Kidney glomerular epithelial cell (primary cell): ENCODE measurements around the gene DNAJB8.

Source experiments
- DNase-seq: peaks from one replicate; lab custom pipeline; 2025; lab: John Stamatoyannopoulos, UW

The DNAJB8 gene

DNA sequence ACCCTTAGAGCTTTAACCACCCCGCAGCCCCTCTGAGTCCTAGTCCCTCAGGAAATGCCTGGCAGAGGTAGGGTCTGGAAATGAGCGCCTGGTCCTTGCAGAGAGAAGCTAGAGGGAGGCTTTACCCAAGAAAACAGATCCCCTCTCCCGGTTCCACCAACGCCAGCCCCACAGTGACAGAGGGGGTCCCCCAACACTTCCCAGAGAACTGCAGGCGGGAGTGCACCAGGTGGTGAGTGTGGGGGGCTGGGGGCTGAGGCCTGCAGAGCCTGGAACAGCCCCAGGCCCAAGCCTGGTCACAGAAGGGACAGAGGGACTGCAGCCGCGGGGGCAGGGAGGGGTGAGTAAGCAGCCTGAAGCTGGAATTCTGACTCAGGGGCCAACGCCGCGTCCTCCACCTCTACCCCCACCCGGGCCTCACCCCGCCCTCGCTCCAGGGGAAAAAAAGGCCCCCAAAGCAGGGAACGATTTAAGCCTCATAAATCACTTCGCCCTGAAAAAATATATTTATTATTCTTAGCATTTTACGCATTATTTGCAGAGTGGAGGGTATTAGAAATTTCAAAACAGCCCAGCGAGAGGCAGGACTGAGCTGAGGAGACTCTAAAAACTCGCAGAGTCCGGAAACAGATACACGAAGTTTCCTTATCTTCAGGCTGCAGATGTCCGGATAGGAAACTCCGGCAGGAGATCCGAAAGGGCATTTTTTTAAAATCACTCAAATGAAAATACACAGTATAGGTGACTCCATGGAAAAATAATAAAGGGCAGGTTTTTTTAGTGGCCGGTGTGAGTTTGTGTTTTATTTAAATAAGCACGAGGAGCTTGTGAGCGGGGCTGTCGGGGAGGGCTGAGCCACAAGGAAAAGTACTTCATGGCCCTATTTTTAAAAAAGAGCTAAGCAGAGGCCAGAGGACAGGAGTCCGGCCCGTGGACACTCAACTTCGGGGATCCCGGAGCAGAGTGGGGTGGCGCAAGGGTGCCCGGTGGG, 16.3 kb upstream of the DNAJB8 start:
- DNase-seq = no peak

DNA sequence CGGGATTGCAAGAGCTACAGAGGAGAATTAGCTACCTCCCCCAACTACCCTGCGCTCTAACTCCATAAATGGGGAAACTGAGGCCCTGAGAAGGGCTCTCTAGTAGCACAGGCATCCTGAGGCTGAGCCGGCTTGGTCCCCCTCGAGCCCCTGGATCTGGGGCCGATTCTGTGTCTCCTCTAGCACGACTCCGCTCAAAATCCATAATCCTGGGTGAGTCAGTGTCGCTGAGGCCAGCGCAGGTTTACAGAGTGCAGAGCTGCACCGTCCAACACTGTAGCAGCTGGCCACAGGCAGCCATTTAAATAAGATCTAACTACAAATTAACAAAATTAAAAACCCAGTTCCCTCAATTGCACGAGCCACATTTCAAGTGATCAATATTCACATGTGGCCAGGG, 15.5 kb upstream of the DNAJB8 start:
- DNase-seq = no peak

DNA sequence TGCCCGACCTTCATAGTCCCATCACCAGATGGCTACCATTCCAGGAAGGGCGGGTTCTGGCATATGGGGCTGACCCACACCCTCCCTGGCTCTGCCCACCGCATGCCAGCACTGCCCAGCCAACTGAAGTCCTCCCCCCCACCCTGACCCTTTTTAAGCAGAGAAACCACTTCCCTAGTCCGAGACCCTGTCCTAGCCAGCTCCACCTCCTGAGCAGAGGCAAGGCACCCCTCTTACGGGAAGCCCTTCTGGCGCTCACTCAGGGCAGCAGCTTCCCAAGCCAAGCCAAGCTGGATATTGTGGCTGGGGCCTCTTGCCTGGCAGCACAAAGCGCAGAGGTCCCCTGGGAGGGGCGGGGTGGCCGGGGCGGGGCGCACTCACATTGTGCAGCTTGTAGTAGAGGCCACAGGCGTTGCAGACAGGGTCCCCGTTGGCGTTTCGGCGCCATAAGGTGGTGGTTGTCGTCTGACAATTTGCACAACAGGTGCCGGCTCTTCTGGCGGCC, 14.8 kb upstream of the DNAJB8 start:
- DNase-seq = no peak

DNA sequence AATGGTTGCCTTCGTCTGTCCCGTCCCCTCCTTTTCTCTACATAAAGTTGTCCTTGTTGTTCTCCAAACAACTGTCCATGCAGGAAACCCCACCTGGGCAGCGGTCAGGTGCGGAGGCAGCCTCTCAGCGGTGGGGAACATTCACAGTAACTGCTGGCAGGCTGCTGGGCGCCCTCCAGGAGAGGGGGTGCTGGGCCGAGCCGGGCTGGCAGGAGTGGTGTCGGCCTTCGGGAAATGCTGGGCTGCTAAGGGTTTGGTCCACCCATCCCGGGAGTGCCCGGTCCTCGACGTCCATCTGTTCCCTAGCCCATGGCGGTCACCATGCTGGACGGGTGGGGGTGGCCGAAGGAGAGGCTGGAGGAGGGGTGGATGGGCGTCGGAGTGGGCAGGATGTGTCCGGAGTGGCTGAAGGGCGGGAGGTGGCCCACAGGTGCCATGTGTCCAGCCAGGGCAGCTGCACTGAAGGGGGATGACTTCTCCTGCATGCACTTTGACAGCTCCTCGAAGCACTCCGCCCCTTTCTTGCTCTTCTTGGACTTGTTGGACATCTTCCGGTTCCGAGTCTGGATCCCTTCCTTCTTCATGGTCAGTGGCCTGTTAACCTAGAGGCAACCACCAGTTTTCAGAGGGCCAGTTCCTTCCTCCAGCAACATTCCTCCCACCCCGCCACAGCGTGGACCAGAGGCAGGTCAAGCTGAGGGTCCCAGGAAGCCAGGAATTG, 14.2 kb upstream of the DNAJB8 start:
- DNase-seq = no peak

DNA sequence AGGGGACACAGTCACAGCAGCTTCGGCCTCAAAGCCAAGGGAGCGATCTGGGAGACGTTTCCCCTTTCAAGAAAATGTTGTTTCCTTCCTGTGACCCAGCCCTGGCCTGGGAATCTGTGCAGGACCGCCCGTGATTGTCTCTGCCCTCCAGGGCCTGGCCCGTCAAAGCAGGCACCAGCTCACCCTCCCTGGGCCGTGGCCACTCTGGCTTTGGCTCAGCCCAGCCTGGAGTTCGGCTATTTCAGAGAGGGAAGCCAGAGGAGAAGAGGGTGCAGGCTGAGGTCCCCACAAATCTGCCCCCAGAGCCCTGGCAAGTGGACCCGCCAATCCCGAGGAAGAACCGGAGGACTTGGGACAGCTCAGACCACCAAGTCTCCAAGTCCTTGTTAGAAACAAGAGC, 13.6 kb upstream of the DNAJB8 start:
- DNase-seq = no peak

DNA sequence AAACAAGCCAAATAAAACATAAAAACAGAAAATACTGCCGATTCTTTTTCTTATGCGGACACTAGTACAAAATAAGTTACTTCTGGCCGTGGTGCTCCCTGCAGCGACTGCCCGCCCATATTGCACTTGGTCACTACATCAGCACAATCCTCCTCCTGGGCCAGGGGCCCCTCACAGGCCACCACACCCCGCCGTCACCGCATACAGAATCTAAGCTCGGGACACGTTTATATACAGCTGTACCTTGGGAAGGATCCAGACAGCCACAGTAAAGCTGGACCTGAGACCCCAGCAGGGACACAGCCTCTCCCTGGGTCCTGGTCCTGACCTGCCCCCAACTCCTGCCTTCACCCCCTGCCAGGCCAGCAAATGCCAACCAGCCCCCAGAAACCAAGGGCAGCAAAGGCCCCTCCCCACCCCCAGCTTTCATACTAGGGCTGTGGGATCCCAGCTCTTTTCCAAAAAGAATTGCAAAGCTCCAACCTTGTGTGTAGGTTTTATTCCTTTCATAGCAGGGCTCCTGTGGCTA, 12.9 kb upstream of the DNAJB8 start:
- no peak for DNase-seq

DNA sequence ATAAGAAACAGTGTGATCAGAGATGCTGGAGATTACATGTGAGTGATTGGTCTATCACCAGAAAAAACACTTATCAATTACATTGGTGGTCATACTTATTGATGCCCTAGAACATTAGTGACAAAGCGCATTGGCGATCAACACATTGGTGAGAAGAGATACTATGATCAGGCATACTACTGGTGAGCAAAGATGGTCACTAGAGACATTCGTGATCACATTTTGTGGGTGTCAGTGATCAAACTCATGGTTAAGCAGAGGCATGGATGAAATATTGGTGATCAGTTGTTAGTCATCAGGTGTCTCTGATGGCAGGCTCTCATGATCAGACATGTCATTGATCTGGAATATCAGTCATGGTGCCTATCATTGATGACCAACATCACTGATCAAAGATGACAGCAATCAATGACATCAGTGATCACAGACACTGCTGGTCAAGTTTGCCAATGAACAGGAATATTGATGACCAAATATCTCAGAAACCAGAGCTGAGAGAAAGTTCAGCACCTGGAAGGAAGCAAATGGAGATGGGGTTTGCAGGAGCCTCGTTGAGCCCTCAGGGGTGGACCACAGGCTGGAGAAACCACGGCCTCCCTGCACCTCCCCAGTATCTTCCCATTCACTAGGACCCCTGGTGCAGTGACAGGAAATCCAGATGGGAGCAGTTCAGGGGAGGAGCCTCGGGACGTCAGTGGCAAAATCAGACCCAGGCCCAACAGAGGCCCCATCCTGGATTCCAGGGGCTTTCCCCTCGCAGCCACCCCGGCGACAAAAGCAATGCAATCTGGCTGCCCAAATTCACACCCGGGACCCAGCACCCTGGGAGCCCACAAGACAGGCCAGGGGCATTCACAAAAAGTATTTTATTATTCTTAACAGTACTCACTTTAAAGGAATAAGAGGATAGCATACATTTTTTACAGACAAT, 12.2 kb upstream of the DNAJB8 start:
- no peak for DNase-seq

DNA sequence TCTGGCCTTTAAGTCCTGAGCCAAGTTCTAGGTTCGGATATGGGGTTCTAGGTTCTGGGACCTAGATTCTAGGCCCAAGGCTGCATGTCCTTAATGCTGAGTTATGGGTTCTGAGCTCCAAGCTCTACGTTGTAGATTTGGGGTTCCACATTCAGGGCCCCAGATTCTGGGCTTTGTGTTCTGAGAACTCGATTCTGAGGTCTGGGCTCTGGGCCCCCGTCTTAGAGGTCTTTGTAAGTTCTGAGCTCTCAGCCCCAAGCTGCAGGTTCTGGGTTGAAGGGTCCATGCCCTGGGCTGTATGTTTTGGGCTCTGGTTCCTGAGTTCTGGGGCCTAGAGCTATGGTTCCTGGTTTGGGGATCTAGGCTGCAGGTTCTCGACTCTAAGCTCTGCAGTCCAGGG, 10.0 kb upstream of the DNAJB8 start:
- no peak for DNase-seq

DNA sequence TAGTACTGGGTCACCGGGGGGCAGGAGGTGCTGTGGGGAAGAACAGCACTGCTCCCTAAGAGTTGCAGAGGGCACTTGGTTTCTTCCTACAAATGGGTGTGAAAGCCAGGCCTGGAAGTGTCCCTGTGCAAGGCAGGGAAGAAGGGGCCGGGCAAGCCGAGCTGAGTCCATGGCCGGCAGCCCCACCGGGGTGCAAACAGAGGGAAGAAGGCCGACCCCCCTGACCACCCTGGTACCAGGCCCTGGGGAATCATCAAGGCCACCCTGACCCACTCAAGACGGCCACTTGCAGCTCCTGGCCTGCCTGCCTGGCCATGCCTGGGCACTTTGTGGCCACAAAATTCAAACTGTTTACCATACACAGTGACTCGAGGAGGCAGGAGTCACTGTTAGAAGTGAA, 8.7 kb upstream of the DNAJB8 start:
- DNase-seq = no peak

DNA sequence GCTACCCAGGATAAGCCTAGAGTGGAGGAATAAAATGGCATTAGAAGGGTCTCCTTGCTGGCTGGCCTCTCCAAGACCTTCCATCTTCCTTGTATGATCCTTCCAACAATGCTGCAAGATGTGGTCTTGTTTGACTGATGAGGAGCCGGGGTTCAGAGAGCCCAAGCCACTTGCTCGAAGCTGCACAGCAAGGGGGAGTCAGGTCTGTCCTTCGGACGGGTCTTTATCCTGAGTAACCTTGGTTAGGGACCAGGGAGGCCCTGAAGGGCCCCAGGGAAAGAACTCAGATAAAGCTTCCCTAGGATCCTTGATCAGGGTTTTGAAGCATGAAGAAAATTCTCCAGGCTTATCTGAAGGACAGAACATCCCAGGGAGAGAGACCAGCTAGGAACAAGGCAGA, 7.0 kb upstream of the DNAJB8 start:
- no peak for DNase-seq

DNA sequence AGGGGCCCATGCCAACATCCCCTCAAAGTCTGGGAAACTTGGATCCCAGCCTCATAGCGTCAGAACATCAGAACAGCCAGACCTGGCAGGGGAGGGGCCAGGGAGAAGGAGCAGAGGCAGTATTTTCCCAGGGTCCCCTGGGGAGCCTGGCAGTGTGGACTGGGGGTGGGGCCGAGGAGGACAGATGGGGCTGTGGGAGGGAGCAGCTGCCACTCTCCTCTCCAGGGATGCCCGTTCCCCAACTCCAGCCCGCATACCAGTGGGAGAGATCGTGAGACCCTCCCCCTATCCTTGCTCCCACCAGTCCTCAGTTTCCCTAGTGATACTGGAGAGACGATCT, 6.5 kb upstream of the DNAJB8 start:
- no peak for DNase-seq

DNA sequence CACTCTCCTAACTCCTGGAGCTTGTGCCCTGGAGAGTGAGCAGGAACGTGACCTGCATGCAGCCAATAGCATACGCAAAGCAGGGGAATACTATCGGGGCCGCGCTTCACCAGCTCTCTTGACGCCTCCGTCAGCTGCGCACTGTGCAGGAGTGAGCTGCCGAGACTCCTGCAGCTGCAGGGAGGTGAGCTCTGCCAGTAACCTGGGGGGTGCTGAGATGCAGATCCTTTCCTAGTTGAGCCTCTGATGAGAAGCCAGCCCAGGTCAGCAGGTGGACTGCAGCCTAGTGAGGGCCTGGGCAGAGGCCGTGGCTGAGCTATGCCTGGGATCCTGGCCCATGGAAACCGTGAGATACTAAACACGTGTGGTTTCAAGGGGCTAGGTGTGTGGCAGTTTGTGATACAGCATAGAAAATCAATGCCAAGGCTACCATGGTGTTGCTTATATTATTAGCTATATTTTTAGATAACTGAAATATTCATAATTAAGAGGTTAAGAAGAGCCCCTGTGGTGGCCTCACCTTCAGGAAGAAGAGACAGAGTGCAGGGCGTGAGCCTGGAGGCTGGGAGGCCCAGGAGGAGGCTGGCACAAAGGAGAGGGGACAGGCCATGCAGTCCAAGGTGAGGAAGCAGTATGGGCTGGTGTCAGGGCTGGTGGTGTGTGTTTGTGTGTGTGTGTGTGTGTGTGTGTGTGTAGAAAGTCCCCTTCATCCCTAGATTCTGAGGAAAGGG, 5.9 kb upstream of the DNAJB8 start:
- DNase-seq = no peak

DNA sequence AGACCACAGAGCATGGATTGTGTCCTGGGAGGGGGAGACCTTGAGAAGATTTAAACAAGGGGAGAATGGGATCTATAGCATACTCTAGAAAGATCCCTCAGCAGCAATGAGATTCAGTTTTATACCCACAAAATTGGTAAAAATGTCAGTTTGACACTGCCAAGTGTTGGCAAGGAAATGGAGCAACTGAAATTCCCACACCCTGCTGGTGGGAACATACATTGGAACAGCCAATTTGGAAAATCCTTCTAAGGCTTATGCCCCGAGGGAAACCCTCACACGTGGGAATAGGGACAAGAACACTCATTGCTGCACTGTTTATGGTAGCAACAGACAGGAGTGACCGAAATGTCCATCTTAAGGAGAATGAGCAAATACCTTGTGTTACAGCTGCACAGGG, 5.0 kb upstream of the DNAJB8 start:
- no peak for DNase-seq

DNA sequence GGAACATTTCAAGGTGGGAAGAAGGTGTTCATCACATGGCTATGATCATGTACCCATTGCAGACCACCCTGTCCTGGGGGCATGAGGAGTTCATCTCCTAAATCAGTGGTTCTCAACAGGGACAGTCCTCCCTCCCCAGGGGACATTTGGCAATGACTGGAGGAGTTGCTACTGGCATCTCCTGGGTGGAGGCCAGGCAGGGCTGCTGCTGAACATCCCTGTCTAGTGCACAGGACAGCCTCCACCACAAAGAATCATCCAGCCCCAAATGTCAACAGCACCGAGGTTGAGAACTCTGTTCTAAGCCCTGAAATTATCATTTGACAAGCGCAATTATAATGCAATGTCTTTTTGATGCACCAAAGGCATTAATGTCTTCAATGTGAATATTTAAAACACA, 4.4 kb upstream of the DNAJB8 start:
- DNase-seq = no peak

DNA sequence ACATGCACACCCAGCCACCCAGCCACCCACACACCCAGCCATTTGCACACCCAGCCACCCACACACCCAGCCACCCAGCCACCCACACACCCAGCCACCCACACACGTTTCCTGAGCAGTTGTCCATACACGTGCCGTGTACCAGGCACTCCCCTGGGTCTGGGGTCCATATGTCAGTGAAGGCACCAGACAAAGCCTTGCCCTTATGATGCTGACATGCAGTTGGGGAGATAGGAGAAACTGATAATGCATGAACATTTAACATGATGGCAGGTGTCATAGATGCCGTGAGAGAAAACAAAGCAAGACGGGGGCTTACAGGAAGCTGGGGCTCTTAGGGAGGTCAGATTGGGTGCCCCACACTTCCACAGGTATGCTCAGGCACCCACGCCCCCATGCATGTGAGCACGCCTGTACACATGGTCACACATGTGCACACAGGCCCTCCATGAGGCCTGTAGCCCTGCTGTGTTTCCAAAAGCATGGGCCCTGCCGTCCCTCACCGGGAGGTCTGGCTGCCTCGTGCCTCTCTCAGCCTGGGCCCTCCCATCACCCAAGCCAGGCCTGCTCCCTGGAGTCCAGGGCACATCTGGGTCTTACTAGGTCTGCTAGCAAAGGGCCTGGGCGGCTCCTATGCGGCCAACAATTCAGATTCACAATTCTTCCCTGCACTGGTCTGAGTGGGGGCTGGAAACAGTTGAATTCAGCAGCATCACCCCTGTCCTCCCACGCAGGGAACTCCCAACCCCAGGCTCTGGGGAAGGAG, 3.6 kb upstream of the DNAJB8 start:
- DNase-seq = no peak

DNA sequence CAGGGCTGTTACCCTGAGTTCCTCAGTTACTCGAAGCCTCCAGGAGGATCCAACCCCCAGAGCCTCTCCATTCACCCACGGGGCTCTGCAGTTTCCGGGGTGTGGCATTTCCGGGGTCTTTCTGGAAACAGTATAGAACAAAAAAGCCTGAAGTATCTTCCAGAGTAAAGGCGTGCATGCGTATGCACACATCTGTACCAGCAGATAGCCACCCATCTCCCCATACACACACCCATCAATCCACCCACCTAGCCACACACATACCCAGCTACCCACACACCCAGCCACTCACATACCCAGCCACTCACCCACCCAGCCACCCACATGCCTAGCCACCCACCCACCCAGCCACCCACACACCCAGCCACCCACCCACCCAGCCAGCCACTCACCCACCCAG, 2.9 kb upstream of the DNAJB8 start:
- DNase-seq = no peak

DNA sequence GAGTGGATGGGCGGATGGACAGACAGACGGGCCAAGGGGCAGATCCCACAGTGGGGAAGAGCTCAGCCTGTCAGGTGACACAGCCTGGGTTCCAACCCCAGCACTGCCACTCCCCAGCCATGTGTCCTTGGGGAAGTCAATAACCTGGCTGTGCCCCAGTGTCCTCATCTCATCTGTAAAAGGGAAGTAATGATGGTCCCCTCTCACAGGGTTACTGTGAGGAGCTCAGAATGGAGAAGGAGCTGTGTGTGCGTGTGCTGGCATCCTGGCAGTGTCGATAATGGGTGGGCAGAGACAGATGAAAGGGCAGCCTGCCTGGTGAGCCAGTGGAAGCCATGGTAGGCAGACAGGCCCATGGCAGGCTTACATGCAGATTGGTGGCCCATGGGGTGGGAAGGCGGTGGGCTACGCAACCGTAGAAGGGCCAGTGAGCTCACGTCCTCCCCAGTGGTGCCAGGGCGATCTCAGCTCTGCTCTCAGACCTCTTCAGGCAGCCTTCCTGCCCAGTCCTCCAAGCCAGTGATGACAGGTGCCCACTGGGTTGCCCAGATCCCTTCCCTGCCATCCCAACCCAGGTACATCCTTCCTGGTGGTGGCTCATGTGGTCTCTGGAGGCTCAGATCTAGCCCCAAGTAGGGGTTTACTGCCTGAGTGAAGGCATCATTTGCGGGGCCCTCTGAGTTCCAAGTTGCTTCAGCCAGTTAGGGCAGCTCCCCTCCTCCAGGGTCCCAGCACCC, 2.3 kb upstream of the DNAJB8 start:
- DNase-seq = no peak

DNA sequence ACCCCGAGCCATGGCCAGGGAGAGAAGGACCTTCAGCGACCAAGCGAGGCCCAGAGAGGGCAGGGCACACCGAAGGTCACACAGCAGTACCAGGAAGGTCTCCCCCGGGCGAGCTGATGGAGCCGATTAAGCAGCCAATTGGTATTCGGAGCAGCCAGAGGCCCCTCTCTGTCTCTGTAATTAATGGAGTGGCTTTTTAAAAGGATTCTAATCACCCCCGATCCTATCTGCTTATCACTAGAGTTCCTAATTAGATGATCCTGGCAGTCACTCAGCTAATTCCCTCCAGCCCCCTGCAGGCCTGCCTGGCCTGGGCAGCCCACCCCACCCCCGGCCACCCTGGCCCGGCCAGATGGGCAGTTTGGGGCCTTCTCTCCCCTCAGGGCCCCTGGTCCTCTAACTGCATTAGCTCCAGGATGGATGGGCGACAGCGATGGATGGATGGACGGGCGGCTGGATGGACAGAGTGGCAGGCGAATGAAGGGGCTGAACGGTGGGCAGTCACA, 1.6 kb upstream of the DNAJB8 start:
- DNase-seq = no peak

DNA sequence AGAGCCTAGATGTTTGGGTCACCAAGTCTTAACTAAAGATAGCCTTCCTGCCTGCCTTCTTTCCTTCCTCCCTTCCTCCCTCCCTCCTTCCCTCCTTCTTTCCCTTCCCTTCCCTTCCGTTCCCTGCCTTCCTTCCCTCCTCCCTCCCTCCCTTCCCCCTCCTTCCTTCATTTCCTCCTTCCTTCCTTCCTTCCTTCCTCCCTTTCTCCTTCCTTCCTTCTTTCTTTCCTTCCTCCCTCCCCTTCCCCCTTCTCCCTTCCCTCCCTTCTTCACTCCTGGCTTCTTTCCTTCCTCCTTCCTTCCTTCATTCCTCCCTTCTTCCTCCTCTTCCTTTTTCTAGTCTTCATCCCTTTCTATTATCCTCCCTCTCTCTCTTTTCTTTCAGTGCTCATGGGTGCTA, 2.0 kb downstream of the DNAJB8 start:
- DNase-seq = no peak

DNA sequence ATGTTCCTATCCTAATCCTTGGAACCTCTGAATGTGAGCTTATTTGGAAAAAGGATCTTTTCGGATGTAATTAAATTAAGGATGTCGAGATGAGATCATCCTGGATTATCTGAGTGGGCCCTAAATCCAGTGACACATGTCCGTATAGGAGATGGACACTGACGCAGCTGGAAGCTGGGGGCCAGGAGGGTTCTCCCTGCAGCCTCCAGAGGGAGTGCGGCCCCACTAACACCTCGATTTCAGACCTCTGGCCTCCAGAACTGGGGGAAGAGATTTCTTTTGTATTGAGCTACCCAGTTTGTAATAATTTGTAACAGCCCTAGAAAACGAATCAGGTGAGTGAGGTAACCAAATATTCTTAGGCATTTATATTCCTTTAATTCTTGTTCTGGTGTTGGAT, 2.5 kb downstream of the DNAJB8 start:
- DNase-seq = no peak
